Stimulated activated CD8-positive, alpha-beta memory T cell treated with anti-CD3 and anti-CD28 coated beads, Interleukin-7, amount 100 ng/mL, for 48 hours (primary cell): ENCODE results near the gene TSHZ2.

Experiments
- DNase-seq, 2 donors: peaks; one replicate each; pipeline ENCODE4 v3.0.0-alpha.2; 2020; ENCODE audit warnings: low read depth in 1 of 2; ENCODE audit errors: extremely low read depth in 1 of 2

TSHZ2 gene

DNA sequence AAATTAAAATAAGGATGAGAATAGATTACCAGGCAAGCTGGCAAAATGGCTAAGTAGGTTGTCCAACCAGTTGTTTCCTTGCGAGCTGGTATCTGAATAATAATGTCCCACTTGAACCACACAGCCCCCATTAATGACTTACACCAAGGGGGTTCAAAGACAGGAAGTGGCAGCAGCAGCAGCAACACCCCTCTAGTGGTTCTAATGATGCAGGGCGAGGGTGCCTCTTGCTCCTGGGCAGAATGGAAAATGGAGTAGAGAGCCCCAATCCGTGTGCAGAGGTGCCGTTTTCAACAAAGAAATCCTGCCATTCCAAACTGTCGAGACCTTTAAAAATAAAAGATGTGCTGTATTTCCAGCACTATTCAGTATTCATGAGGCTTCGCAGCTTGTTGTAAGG, 218.1 kb downstream of the TSHZ2 start:
- no peak for DNase-seq

DNA sequence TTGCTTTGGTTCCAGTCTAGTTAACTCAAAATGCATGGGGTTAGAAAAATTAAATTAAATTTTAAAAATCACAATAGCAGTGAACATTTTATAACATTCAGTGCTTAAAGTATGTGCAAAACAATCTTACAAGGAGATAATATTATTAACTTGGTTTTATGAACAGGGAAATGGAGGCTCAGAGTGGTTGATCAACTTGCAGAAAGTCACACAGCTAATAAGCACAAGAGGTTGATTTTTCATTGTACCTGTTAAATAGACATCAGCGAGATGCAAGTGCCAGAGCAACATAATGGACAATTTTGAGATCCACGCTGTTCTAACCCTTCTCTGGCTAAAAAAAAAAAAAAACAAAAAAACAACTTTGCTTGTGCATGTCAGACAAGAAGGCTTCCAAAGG, 219.8 kb downstream of the TSHZ2 start:
- no peak for DNase-seq

DNA sequence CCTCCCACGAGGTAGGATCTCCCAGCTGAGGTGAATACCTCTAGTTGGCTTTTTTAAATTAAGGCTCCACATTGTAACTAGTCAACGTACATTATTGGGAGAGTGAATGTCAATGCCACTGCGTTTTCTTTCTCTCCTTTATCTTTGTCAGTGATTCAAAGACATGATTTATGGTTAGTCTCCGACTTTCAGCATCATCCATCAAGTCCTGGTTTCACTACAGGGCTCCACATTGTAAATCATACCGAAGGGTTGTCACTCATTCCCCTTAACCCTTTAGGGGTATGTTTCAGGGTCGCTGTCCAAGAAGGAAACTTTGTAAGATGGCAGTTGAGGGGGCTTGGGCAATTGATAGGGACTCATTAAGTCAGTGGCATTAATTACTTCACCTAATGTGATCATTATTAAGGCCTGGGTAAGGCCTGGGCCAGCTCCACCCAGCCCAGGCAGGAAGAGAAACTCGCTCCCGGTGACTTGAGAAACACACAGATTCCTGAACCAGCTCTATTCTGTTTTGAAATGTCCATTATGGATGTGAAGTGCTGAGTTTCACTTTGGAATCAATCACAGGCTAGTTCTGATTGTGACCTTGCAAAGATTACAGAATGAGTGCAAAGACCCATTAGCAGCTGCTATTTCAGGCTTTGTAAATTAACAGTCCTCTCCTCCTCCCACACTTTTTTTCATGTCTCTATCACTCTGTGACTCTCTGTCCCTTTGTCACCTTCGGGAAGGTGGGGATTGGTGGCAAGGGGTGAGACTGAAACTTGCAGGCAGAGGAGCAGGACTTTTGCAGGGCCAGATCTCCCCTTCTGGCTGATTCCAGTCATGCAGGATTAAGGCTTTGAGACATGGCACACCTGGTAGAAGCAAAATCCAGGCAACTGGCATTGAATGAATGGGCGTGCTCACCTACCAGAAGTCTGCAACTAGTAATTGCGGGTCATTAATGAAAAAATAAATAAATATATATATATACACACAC, 222.4 kb downstream of the TSHZ2 start:
- no peak for DNase-seq

DNA sequence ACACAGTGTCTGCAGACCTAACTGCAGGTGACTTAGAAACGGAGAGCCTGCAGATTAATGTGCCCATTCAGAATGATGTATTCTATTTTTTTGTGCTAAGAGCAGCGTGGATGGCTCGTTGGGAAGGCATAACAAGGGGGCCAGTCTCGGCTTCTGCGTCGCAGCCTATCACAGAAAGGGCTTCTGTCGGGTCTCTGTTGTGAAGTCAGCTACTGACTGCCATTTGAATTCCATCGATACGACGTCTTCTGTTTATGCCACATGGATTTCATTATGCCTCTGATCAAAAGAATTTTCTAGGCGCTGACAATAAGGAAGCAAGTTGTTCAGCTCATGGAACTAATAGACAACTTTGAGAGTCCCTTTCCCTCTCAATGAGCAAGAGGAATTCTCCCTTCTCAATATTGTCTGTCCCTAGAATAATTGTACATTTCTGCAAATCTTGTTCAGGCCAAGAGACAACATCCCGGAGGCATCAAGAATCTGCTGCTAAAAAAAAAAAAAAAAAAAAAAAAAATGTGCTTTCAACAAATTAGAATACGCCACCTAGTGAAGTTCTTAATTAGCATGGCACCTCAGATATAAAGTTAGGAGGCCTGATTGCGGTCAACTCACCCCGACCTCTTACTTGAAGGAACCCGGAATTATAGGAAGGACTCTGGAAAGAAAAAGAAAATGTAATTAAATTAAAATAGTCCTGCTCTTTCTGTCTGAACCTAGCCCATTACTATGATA, 223.9 kb downstream of the TSHZ2 start:
- no peak for DNase-seq

DNA sequence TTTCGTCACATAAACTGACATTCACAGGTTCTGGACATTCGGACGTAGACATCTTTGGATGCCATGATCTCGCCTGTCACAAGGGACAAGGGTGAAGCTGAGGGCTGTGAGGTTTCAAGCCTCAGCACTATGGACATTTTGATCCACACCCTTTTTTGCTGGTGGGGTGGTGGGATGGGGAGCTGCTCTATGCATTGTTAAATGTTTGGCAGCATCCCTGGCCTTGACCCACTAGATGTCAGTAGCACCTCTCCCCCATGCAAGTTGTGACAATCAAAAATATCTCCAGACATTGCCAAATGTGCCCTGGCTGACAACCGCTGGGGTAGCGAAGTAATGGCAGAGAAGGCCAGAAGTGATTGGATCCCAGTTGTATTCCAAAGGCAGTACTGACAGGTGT, 229.4 kb downstream of the TSHZ2 start:
- no peak for DNase-seq

DNA sequence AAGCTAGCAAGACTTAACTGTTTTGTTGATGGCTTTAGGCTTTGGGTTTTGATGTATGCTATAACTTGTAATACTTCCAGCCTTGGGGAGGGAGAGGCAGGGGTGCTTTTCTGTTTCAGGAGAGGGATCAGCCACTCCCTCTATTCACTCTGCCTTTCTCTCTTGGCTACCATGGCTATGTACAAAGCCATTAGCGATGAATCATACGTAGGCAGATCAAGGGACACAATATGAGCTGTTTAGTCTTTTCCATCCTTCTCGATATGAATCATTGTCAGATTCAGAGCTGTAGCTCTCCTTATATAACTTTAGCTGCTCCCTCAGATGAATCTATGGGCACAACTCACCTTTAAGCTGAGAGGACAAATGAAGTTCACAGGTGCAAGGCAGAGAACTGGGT, 230.6 kb downstream of the TSHZ2 start:
- DNase-seq = no peak

DNA sequence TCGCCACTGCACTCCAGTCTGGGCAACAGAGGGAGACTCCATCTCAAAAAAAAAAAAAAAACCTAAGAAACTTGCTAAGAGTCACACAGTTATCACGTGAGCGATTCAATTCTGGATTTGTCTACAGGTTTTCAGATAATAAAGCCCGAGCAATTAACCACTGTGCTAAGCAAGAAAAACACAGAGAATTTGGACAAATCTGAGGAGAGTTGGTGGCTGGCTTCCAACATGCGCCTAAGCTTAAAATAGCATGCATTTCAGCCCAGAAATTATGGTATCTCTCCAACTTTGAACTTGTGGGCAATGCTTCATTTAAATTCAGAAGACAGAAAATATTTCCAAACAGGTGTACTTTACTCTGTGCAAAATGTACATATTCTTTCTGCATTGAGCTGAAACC, 232.9 kb downstream of the TSHZ2 start:
- no peak for DNase-seq

DNA sequence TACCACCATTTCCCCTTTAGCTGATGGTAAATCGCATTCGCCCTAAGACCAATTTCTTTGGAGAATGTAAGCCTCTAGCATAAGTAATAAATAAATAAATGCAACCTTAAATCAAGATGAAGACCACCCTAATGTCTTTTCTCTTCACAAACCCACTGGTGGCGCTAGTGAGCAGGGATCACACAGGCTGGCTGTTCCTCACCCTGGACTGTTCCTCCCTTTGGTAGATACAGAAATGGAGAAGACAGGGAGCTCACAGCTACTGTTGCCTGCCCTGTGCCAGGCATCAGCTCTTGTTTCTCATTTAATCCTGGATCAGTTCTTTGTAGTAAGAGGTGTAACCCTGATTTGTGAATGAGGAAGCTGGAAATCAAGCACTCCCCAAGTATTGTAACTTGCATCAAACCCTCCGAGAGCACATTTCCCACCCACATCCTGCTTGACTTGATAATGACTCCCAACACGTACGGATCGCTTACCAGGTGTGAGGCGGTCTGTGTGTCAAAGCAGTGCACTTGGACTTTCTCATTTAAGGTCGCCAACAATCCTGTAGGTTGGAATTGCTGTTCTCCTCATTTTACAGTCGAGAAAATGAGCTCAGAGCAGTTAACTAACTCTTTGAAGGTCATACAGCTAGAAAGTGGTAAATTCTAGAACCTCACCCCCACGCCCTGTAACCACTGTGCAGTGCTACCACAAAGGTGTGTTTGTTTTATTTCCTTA, 236.1 kb downstream of the TSHZ2 start:
- no peak for DNase-seq

DNA sequence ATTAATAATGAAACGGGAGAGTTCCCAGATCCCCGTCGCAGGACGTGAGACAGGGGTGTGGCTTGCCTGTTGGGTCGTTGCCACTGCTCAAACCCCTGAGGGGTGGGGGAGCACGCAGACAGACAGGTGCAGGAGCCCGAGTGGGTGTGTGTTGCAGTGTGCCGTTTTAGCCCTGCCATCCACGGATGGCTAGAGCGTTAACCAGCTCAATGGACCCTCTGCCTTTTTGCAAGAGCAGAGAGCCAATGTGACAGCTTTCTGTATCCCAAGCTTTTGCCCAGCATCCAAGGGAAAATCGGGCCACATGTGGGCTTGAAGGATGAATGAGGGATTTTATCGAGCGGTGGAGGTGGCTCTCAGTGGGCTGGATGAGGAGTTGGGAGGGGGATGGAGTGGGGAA, 237.9 kb downstream of the TSHZ2 start:
- DNase-seq = no peak

DNA sequence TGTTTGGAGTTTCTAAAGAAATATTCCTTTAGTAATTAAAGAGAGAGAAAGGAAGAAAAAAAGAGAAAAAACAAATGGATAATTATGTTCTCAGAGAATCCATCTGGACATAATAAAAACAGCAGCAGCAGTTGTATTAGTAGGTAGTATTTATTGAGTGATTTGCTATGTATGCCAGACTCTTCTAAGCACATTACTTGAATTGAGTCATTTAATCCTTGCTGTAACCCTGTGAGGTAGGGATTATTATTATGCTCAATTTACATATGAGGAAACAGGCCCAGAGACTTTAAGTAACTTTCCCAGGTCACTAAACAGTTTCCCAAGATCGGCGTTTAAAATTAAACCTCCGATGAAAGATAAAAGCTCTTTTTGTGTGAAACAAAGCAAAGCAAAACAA, 238.8 kb downstream of the TSHZ2 start:
- no peak for DNase-seq

DNA sequence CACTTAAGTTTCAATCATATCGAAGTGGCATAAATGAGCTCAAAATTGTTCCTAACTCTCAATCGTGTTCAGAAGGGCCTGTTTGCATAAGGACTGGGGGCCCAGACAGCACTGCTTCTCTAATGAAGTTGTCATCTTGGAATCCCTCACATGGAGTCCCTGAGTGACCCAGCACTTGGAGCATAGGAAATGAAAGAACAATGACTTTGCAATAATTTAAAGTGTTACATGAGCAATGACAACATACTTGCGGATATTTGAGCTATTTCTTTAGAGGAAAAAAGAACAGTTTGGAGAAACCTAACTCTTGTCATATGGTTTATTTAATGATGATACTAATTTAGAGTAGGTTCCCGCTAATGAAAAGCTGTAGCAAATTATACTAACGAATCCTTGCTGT, 239.9 kb downstream of the TSHZ2 start:
- DNase-seq = no peak

DNA sequence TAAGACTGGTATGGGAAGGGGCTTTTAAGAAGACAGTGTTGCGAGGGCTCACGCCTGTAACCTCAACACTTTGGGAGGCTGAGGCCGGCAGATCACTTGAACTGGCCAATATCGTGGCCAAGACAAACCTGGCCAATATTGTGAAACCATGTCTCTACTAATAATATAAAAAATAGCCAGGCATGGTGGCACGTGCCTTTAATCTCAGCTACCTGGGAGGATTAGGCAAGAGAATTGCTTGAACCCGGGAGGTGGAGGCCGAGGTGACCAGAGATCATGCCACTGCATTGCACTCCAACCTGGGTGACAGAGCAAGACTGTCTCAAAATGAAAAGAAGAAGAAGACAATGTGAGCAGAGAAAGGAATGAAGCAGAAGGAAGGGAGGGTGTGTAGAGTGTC, 242.2 kb downstream of the TSHZ2 start:
- no peak for DNase-seq

DNA sequence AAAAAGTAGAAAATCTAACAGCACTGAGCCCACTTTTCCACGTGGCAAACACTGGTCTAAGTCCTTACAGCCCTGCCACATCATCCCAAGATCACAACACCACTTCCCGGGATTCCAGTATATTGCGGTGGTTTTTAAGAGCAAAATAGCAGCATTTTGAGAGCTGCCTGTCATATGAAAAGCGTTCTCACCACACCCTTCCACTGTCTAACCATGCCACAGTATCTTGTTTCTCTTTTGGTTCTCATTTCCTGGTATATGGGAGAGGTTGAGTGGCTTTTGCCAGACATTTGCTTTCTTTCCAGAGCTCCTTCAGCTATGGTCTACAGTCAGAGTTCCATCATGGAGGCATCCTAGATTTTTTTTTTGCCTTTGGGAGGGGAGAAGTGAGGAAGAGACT, 243.0 kb downstream of the TSHZ2 start:
- DNase-seq = no peak

DNA sequence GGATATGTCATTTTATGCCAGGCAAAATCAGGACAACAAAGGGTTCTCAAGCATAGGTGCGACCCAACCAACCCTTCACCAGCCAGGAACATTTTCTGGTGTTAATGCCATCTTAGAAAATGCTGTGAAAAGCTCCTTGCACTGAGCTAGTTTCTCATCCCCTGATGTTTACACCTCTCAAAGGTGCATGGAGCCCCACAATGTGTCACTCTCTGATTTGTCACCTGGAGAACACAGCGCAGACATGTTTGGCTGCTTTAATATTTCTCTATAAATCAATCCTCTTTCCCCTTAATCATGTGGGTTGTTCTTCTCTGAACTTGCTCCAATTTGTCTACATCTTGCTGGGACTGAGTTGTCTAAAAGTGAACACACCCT, 244.3 kb downstream of the TSHZ2 start:
- no peak for DNase-seq

DNA sequence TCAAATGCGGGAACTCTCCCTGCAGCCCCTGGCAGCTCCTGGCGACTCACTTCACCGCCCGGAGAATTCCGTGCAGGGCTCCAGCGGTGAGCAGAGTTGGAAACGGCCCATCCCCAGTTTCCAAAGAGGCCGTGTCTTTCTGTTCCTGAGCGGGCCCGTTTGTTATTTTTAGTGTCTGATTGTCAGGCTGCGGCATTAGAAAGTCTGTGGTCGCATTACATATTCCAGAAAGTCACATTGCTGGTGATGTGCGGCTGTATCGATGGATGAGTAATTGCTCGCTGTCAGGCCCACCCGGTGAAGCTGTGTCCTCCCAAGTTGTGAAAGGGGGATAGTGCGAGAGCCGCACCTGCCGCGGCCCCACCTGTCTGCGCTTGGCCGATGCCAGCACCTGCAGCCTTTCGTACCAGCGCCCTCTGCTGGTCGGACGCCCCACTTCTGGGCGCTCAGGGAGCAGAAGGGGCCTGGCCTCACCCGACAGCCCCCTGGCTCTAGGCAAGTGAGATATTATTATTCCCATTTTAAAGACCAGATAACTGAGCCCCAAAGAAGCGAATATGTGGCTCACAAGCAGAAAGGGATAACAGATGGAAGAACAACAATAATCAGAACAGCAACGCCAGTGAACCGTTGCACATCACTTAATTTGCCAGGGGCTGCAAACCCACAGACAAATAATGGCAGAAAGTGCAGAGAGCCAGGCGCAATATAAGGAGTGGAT, 244.9 kb downstream of the TSHZ2 start:
- peak; percentile 43 to 53 for DNase-seq

DNA sequence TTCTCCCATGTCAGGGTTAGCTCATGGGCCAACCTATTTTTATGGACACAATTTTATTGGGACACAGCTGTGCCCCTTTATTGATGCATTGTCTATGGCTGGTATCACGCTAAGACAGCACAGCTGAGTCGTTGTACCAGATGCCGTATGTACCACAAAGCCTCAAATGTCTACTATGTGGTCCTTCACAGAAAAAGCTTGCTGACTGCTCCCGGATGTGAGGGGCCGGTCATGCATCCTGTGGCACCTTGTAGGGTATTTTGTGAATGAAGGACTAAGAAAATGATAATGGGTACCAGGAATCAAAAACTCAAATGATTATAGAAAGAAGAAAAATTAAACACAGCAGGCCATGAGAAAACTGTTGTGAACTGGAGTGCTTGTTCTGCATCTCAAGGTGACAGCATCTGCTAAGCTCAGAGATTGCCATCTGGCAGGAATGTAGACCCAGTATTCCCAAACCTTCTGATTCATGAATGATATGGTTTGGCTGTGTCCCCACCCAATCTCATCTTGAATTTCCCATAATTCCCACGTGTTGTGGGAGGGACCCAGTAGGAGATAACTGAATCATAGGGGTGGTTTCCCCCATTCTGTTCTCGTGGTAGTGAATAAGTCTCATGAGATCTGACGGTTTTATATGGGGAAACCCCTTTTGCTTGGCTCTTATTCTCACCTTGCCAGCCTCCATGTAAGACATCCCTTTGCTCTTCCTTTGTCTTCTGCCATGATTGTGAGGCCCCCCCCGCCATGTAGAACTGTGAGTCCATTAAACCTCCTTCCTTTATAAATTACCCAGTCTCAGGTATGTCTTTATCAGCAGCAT, 248.5 kb downstream of the TSHZ2 start:
- DNase-seq = no peak

DNA sequence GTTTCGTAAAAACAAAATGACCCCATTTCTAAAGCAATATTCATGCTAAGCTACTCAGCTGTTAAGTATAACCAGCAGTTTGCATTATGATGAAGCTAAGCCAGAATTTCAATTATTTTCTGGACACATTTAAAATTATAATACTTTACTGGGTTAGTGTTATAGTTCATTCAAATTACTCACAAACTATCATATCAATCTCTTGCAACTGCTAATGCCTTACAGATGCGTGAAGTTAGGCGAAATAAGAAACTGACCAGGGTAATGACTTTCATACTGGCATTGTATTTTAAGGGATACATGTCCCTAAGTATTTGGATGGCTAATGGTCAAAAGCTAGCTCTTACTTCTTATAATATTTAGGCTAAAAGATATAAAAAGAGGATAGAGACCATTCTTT, 249.6 kb downstream of the TSHZ2 start:
- no peak for DNase-seq

DNA sequence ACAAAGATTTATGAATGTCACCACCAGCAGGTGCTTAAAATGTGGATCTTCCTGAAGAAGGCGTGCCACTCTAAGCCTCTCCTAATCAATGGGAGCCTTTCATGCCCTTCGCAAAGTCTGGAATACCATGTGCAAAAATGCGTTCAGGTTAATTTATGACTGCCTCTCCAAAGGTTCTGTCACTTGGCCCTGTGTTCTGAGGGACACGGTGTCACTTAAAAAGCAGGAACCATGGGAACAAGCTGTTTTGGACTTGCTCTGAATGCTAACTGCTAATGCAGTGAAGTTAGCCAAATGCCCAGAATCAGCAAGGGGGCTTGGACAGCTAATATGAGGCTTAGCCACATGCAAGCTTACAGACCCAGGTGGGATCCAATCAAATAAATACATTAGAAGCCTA, 250.3 kb downstream of the TSHZ2 start:
- DNase-seq = no peak

DNA sequence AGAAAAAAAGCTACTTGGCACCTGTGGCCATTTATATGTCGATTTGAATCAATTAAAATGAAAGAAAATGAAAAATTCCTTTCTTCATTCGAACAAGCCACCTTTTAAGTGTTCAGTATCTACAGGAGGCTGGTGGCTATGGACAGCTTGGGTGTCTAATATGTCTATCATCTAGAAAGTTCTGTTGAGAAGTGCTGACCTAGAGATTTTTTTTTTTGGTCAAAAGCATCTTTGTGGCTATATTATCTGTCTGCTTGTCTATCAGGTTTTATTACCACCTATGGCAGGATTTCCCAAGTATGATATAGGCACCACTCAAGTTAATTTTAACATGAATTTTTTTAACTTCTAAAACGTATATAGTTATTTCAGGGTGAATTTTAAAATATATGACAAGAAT, 250.8 kb downstream of the TSHZ2 start:
- DNase-seq = no peak

DNA sequence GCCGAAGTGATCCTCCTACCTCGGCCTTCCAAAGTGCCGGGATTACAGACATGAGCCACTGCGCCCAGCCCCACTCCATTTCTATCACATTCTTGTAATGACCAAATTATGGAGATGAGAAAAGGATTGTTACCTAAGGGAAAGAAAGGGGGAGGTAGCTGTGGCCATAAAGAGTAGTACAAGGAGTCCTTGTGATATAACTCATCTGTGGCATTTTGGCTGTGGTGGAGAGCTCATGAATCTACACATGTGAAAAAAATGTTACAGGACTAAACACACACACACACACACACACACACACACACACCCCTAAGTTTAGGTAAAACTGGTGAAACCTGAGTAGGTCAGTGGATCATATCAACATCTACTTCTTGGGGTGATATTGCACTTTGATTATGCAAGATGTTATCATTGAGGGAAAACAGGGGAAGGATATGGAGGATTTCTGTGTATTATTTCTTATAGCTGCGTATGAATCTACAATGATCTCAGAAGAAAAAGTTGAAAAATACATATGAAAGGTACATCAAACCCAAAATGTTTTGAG, 251.5 kb downstream of the TSHZ2 start:
- DNase-seq = no peak
